Thyroid gland (tissue), 4 donors: Measurements from ENCODE around the gene KRTAP5-8. TPM values are rescaled to one million over a fixed set of nuclear protein-coding genes. Genes with fewer than 3 reads are reported as not detected.
"Not testable (repeated sequence)": the region's sequence is repeated elsewhere in the genome, so short reads cannot be mapped to it uniquely, and the experiment has no call there.

Experiments
- DNase-seq, 2 donors: peaks; one replicate each; pipeline ENCODE4 v3.0.0-alpha.2; 2019
- H3K27ac ChIP-seq, 3 donors: fragments of 200-600 bp; sonication (generic); 1 replicate in 2 of 3; 2 replicates in 1 of 3; pipeline ENCODE4 v1.5.1; 2016 to 2019; ENCODE audit warnings: mild to moderate bottlenecking in 1 of 3, moderate library complexity in 1 of 3
- H3K27me3 ChIP-seq: fragments of 200-600 bp; sonication (generic); one replicate; pipeline ENCODE4 v1.5.1; 2019
- H3K36me3 ChIP-seq, 2 donors: fragments of 200-600 bp; sonication (generic); one replicate each; pipeline ENCODE4 v1.5.1; 2016 to 2019
- H3K4me1 ChIP-seq, 2 donors: fragments of 200-600 bp; sonication (generic); one replicate each; pipeline ENCODE4 v1.5.1; 2017 to 2019
- H3K4me3 ChIP-seq, 3 donors: fragments of 200-600 bp; sonication (generic); replicated peaks in 1 of 3; 1 replicate in 2 of 3; 2 replicates in 1 of 3; pipeline ENCODE4 v1.5.1; 2016; ENCODE audit warnings: mild to moderate bottlenecking in 1 of 3
- H3K9me3 ChIP-seq: fragments of 200-600 bp; sonication (generic); one replicate; pipeline ENCODE4 v1.5.1; 2017
- CTCF ChIP-seq, 6 experiments: fragments of 200-600 bp in 3 of 6; fragments of 450-650 bp in 3 of 6; sonication (generic) in 3 of 6; IDR thresholded peaks; one replicate each; pipeline ENCODE4 v1.5.1; 2016 to 2019; ENCODE audit warnings: antibody characterized with exemption in 6 of 6, mild to moderate bottlenecking in 2 of 6, inconsistent platforms in 1 of 6, moderate library complexity in 1 of 6
- POLR2A ChIP-seq, 2 donors: fragments of 450-650 bp; IDR thresholded peaks; one replicate each; pipeline ENCODE4 v1.6.1; 2017; ENCODE audit warnings: antibody characterized with exemption in 2 of 2, mild to moderate bottlenecking in 2 of 2, moderate library complexity in 1 of 2
- WGBS, 2 donors: methylation state at CpG; one replicate each; pipeline ENCODE4 v1.1.5; 2017; 5-methylcytosine and 5-hydroxymethylcytosine counted together
- intact Hi-C: fragments of 100-400 bp; cut with DNase I; formaldehyde crosslinking; loops from one replicate; pipeline ENCODE4 v1.15.1; 2023
- total RNA-seq, 4 donors: library from RNA; depleted of rRNA; stranded (reverse); fragments of >200 nt; gene quantifications; one replicate each; pipeline ENCODE4 v1.2.3, GENCODE V29; 2016

The KRTAP5-8 gene
- total RNA-seq, 4 donors from 2014 or later: 0.49 TPM; not detected in 3

DNA sequence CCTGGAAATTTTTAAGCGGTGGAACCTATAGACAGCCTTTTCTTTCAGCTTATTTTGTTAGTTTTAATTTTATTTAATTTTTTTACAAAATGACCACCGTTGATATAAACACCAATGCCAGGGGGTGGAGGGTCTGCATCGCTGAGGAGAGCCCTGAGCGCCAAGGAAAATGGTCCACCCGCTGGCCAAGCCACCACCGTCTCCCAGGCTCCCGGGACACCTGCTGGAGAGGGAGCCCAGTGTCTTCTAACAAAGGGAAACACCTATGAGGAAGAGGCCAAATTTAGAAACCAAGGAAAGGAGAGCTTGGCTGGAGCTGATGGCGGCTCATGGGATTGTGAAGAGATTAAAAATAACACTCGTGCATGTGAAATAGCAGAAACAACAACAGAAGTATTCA, 288 bp upstream of the KRTAP5-8 start:
- WGBS, 2 donors: 68 to 76% methylated on average over 9 of the region's 9 CpGs
- no peak overlapping the region for H3K4me3 ChIP-seq

GRCh38 chr11:71538666-71538990, 803 bp downstream of the KRTAP5-8 start:
- WGBS, 2 donors: 95 to 96% methylated on average over 4 of the region's 4 CpGs
- TF ChIP-seq CTCF (IDR thresholded peaks at IDR 0.05): no peak
- no peak for TF ChIP-seq POLR2A (IDR thresholded peaks at IDR 0.05)
- DNase-seq: no peak
- Histone ChIP-seq H3K27ac (no peak overlapping the region), H3K4me3 (no peak overlapping the region), H3K36me3 (no peaks in the 10 kb centered on the region), H3K27me3 (no peaks in the 10 kb centered on the region), H3K9me3 (no peaks in the 10 kb centered on the region), H3K4me1 (no peaks in the 10 kb centered on the region)
- intact Hi-C loops: no loop called here

More for the DNA sequence above, 288 bp upstream of the KRTAP5-8 start:
- intact Hi-C loops: no loop called here
- no peaks in the 10 kb centered on the region for H3K36me3 ChIP-seq
- no peak overlapping the region for H3K27ac ChIP-seq
- peak in 1 of 2 donors; percentile 12 for DNase-seq
- no peak for TF ChIP-seq POLR2A (IDR thresholded peaks at IDR 0.05)
- TF ChIP-seq CTCF (IDR thresholded peaks at IDR 0.05): no peak
- H3K9me3 ChIP-seq: no peaks in the 10 kb centered on the region
- H3K4me1 ChIP-seq: no peaks in the 10 kb centered on the region
- no peaks in the 10 kb centered on the region for H3K27me3 ChIP-seq

DNA sequence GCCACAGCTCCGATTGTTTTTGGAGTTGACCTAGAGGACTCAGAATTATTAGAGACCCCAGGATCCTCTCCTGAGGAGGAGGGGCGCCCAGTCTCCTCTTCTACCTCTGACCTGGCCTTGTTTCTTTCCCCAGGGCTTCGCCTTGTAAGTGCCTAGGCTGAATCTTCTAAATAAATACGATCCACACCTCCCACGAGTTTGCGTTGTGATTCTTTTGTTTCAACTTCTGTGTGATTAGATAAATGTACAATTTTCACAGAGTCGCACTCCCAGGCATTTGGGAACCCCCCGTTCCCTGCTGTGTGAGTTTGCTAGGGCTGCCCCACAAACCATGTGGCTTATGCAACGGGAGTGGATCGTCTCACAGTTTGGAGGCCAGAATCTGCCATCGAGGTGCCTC, 1.2 kb downstream of the KRTAP5-8 start:
- Histone ChIP-seq H3K27ac (no peak overlapping the region), H3K27me3 (no peaks in the 10 kb centered on the region), H3K4me3 (no peak overlapping the region), H3K36me3 (no peaks in the 10 kb centered on the region), H3K4me1 (no peaks in the 10 kb centered on the region), H3K9me3 (no peaks in the 10 kb centered on the region)
- intact Hi-C loops: no loop called here
- DNase-seq: no peak
- 90 to 92% methylated on average over 11 of the region's 11 CpGs for WGBS, 2 donors
- TF ChIP-seq CTCF (IDR thresholded peaks at IDR 0.05): no peak
- TF ChIP-seq POLR2A (IDR thresholded peaks at IDR 0.05): no peak

GRCh38 chr11:71539971-71540370, 2.1 kb downstream of the KRTAP5-8 start:
- intact Hi-C loops, H3K9me3 ChIP-seq, H3K36me3 ChIP-seq, DNase-seq, H3K4me1 ChIP-seq, H3K27ac ChIP-seq, H3K4me3 ChIP-seq, H3K27me3 ChIP-seq: not testable (repeated sequence)
- 88 to 96% methylated on average over 10 to 11 of the region's 11 CpGs for WGBS, 2 donors

- H3K4me3 ChIP-seq, H3K9me3 ChIP-seq, DNase-seq, H3K36me3 ChIP-seq, H3K27ac ChIP-seq, H3K27me3 ChIP-seq, H3K4me1 ChIP-seq, intact Hi-C loops: not testable (repeated sequence)
- 92 to 93% methylated on average over 9 of the region's 9 CpGs for WGBS, 2 donors
Measured at GRCh38 chr11:71540521-71541304, 2.9 kb downstream of the KRTAP5-8 start.

DNA sequence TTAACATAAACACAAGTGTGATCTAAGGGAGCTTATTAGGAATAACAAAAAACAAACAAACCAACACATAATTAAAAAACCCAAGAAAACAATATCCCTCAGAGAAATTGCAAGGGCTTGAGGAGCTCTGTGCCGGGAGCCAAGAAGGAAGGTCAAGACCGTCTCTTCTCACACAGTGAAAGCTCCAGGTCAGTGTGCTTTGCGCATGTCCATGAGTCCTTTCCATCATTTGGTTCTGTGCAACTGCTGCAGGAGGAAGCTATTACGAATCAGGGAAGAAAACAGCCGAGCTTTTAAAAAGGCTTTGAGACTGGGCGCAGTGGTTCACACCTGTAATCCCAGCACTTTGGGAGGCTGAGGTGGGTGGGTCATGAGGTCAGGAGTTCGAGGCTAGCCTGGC, 4.6 kb downstream of the KRTAP5-8 start:
- no peak overlapping the region for H3K27ac ChIP-seq
- H3K27me3 ChIP-seq: no peaks in the 10 kb centered on the region
- no peaks in the 10 kb centered on the region for H3K4me1 ChIP-seq
- 81 to 83% methylated on average over 7 of the region's 7 CpGs for WGBS, 2 donors
- no peak for TF ChIP-seq CTCF (IDR thresholded peaks at IDR 0.05)
- no peak for TF ChIP-seq POLR2A (IDR thresholded peaks at IDR 0.05)
- intact Hi-C loops: no loop called here
- H3K9me3 ChIP-seq: no peaks in the 10 kb centered on the region
- DNase-seq: no peak
- no peak overlapping the region for H3K4me3 ChIP-seq
- no peaks in the 10 kb centered on the region for H3K36me3 ChIP-seq
